Suppressor macrophage treated with lipopolysaccharide for 4 hours (primary cell): Measurements from ENCODE around the gene MAB21L3.
A peak's percentile ranks its signal among the peaks of the same experiment; 100 is the strongest.
"Not testable (repeated sequence)": the region's sequence is repeated elsewhere in the genome, so short reads cannot be mapped to it uniquely, and the experiment has no call there.

ENCODE experiments used
- DNase-seq: peaks from one replicate; pipeline ENCODE4 v3.0.0-alpha.2; 2020

The MAB21L3 gene

DNA sequence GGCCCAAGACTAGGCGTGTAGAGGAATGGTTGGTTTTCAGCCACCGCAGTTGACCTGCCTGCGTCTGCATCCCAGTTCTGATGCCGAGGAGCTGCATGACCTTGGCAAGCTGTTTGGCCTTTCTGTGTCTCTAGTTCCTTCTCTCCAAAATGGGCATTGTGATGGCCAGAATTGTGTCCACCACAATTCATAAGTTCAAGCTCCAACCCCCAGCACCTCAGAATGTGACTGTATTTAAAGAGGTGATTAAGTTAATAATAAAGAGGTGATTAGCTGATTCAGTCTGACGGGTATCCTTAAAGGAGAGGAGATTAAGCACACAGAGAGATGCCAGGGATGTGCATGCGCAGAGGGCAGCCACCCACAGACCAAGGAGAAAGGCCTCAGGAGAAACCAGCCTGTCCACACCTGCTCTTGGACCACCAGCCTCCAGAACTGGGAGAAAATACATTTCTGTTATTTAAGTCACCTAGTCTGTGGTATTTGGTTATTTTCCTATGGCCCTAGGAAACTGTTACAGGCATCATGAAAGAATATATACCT, 28.5 kb downstream of the MAB21L3 start:
- DNase-seq = no peak

GRCh38 chr1:116144151-116144550, 33.0 kb downstream of the MAB21L3 start:
- no peak for DNase-seq

- DNase-seq = not testable (repeated sequence)
Observed at GRCh38 chr1:116146447-116147113, 35.4 kb downstream of the MAB21L3 start.

DNA sequence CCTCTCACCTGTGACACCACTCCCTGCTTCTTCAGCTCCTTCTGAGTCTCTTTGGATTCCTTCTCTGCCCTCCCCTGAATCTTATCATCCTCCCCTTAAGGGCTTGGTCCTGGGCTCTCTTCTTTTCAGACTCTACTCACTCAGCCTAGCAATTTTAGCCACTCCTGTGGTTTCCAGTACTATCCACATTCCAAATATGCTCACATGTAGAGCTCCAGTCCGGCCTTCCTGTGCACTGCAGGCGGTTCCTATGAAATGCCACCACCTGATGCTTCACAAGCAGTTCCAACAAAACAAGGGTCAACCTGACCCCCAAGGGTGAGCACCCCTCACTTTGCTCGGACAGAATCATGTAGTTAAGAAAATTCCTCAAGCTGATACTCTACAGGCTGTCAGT, 35.9 kb downstream of the MAB21L3 start:
- no peak for DNase-seq

GRCh38 chr1:116147972-116148371, 36.8 kb downstream of the MAB21L3 start:
- peak; percentile 10 for DNase-seq

DNA sequence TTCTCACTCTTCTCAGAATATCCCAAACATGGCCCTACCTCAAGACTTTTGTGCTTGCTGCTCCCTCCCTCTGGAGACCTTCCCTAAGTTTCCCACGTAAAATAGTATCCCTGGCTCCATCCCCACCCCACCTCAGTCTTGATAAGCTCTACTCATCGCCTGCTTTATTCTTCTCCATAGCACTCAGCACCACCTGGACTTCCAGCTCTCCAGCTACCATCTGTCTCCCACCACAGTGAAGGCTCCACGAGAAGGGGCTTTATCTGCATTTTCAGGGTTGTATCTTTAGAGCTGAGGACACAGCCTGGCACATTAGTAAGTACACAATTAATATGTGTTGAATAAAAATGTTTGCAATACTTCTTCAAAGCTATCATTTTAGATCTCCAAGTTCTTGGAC, 37.8 kb downstream of the MAB21L3 start:
- DNase-seq = no peak

DNA sequence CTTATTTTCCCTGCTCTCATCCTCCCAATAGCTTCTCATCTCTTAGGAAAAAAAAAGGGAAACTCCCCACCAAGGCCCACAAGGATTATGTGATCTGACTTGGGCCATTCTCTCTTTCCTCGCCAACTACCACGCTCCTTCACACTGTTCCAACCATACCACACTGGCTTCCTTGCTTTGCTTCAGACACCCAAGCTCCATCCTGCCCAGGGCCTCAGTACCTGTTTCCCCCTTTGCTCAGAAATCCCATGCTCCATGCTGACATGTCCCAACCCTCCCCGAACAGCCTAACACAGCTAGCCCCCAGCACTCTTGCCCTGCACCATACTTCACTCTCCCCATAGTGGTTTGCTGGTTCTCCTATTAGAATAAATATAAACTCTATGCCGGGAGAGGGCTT, 39.2 kb downstream of the MAB21L3 start:
- DNase-seq = no peak

DNA sequence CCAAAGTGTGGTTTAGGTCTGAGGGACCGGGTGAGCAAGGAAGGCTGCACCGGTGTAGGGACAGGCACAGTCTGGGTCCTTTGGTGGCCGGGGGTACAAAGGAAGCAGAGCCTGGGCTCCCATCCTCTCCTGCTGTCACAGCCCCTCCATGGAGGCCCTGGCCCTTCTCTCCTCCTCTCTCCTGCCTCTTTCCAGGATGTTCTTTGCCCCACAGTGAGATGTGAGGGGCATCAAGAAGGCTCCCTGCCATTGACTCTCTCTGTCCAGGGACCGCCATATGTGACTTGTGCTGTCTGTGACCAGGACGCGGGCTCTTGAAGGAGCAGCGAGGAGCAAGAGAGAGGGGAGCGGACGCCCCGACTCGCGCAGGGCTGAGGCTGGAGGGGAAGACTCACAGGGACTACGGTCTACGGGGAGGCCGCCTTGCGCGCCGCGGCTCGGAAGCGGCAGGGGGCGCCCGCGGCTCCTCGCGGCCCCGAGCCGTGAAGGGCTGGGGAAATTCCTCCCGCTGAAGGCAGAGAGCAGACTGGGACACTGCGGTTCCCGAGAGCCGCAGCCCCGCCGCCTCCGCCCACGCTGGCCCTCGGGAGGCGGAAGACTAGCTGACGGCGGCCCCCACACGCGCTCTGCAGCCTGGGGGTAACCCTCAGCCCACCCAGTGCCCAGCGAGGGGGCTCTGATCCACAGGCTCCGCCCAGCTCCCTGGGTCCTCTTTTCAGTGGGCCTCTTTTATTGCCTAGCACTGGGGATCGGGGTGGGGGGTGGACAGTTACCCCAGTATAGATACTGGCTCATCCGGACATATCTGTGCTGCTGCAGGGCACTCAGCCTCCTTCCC, 40.8 kb downstream of the MAB21L3 start:
- peak; percentile 85 for DNase-seq

DNA sequence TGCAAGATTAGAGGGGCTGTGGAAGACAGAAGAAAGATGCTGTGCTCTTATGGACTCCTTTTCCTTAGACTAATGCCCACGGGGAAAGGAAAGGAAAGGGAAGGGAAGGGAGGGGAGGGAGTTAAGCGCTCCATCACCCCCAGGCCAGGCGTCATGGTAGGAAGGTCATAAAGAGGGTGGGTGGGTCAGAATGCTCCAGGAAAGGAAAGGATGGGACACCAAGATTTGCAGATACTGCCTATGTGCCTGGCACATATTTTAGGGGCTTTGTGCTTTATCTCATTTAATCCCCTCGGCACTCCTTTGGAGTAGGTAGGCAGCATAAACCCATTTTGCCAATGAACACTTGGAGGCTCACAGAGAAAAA, 41.4 kb downstream of the MAB21L3 start:
- DNase-seq = no peak

GRCh38 chr1:116152950-116153691, 41.9 kb downstream of the MAB21L3 start:
- DNase-seq = no peak

GRCh38 chr1:116153692-116154031, 42.5 kb downstream of the MAB21L3 start:
- DNase-seq = no peak

DNA sequence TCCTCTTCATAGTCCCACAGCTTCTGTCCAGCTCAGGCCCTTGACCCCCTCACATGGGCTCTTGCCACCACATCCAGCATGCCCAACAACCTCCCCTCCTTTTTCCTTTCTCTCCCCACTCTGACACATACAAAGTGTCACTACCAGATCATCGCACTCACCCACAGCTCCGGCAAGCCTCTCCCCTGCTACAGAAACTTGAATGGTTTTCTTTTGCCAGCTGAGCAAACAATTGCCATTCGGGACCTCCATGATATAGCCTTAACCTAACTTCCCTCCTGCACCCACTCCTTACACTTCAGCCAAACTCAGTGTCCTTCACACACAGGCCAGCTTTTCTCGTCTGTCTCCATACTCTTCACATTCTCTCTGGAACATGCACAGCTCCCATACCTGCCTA, 43.3 kb downstream of the MAB21L3 start:
- no peak for DNase-seq

DNA sequence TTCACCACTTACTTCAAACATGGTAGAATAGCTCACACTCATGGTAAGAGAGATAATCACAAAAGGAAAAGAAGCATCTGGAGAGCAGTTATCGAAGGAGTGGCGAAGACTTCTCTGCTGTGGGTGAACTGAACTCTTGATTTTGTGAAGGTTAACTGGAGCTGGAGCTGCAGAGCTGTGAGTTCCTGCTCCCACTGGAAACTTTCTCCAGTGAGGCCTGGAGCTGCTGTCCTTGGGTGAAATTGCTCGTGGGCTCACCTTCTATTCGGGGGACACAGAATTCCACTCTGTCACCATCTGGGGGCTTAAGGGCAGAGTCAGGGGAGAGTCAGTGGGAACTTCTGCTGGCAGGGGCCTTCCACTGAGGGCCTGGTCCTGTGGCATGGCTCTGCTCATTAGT, 45.9 kb downstream of the MAB21L3 start:
- no peak for DNase-seq

DNA sequence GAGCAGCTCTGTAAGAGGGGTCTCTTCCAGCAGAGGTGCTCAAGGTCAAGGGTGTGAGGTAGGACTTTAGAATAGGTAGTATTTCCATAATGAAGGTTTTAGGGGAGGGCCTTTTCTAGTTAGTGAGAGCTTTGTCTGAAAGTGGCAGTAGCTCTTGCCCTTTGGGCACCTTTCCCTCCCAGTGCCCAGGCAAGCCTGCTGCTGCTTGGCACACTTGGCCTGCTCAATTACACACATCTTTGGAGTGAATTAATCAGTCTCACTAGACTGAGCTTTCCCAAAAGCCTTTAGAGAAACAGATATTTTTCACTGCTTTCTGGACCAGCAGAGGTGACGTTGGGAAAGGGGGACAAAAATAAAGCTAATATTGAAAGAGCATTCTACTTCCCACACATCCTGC, 48.0 kb downstream of the MAB21L3 start:
- DNase-seq = no peak

DNA sequence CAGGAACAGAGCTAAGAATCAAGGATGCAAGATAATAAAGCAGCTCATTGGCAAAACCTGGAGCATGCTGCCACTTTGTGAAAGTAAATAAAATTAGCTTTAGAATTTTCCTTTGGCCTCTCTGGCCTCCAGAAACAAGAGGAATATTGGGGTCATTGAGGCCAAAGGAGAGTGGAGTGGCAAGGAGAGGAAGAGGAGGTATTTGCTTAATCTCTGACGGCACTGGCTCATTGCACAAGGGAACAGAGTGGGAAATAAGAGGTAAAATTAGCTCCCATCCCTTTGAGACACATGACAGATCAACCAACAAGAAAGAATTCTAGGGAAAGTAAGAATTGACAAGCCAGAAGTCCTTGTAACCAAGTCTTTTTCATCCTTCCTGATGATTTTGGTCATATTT, 48.4 kb downstream of the MAB21L3 start:
- no peak for DNase-seq

GRCh38 chr1:116161390-116161789, 50.2 kb downstream of the MAB21L3 start:
- no peak for DNase-seq

GRCh38 chr1:116161877-116162390, 50.7 kb downstream of the MAB21L3 start:
- DNase-seq = no peak

DNA sequence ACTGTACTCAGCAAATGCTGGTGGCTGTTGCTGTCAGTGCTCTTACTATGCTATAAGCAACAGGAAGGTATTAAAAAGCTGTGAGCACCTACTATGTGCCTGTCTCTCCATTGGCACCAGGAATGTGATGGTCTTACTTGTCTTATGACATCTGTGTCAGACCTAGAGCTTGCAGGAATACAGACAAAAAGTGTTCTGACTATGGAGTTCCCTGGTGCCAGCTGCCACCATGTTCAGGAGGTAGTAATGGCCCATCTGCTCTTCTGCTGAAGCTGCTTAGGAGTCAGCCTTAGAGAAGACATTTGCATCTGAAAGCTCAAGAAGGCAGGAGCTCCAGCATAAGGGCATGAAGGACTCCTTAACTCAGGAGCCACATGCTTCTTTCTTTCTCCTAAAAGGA, 52.3 kb downstream of the MAB21L3 start:
- DNase-seq = no peak

GRCh38 chr1:116164150-116164549, 53.0 kb downstream of the MAB21L3 start:
- DNase-seq = no peak

- DNase-seq = peak; percentile 13
Observed at GRCh38 chr1:116164604-116165368, 53.6 kb downstream of the MAB21L3 start.

DNA sequence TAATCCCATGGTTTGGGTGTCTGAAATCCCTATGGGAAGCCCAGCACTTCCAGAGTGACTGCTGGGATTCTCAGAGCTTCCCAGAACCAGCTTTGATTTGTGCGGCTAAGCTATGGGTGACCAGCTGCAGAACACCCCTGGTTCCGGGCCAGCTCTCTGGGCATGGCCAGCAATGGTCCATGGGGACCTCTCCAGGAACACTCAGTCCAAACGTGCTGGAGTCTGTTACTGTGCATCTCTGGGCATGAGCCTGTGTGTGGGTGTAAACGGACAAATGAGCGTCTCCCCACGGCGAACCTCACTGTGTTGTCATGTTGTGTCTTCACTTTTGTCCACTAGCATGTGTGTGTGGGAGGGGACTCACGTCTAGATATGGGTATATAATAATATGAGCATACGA, 54.4 kb downstream of the MAB21L3 start:
- DNase-seq = no peak

GRCh38 chr1:116166011-116166571, 54.9 kb downstream of the MAB21L3 start:
- DNase-seq = no peak
